H1 (cell line): ENCODE results near the gene CACNA1G. TPM values are rescaled to one million over a fixed set of nuclear protein-coding genes. Genes with fewer than 3 reads are reported as not detected.

Experiments used
- CTCF ChIA-PET: fragments of 300-600 bp; sonication (Branson Sonifier 250); formaldehyde crosslinking; loops from one replicate; lab custom pipeline; 2021; ENCODE audit not compliant: partially characterized antibody; lab: Charles Lee
- POLR2A ChIA-PET: fragments of 300-600 bp; sonication (Branson Sonifier 250); formaldehyde crosslinking; loops from one replicate; lab custom pipeline; 2021; ENCODE audit warnings: inconsistent platforms; ENCODE audit not compliant: partially characterized antibody; lab: Charles Lee
- DNase-seq, 2 experiments: peaks; one replicate each; pipeline versions ENCODE4 v3.0.0 to v3.0.0-alpha.2; 2010 to 2022; ENCODE audit warnings: low spot score in 2 of 2, low read depth in 1 of 2, mixed read lengths in 1 of 2
- FAIRE-seq: peaks from 2 replicates; lab custom pipeline; 2011; peaks lifted over from hg19 to GRCh38; lab: Jason Lieb, UNC
- H2AFZ ChIP-seq: 2 replicates; pipeline ENCODE4 v1.8.1; 2012; ENCODE audit warnings: low read length, inconsistent platforms
- H2AK5ac ChIP-seq: 2 replicates; pipeline ENCODE4 v1.6.1; 2013; ENCODE audit warnings: low read depth, low read length
- H2BK120ac ChIP-seq: replicated peaks from 2 replicates; pipeline ENCODE3; 2013; ENCODE audit warnings: low read depth, low read length, inconsistent platforms
- H2BK12ac ChIP-seq: 2 replicates; pipeline ENCODE4 v1.6.1; 2013; ENCODE audit warnings: low read depth, low read length
- H2BK15ac ChIP-seq: 2 replicates; pipeline ENCODE4 v1.6.1; 2013; ENCODE audit warnings: low read length
- H2BK20ac ChIP-seq: 2 replicates; pipeline ENCODE4 v1.6.1; 2013; ENCODE audit warnings: low read length
- H2BK5ac ChIP-seq: 2 replicates; pipeline ENCODE4 v1.6.1; 2013; ENCODE audit warnings: low read depth, low read length
- H3K14ac ChIP-seq: 2 replicates; pipeline ENCODE4 v1.6.1; 2013; ENCODE audit warnings: inconsistent platforms; ENCODE audit not compliant: insufficient read length
- H3K18ac ChIP-seq: 2 replicates; pipeline ENCODE4 v1.6.1; 2013; ENCODE audit warnings: low read length; ENCODE audit errors: extremely low read depth
- H3K23ac ChIP-seq: 2 replicates; pipeline ENCODE4 v1.6.1; 2013; ENCODE audit warnings: inconsistent platforms; ENCODE audit not compliant: insufficient read length
- H3K23me2 ChIP-seq: 2 replicates; pipeline ENCODE4 v1.6.1; 2013; ENCODE audit warnings: low read depth, low read length
- H3K27ac ChIP-seq: 2 replicates; pipeline ENCODE4 v1.6.1; 2011; ENCODE audit warnings: low read depth, low read length, inconsistent platforms
- H3K27me3 ChIP-seq, 4 experiments: replicated peaks in 1 of 4; 1 replicate in 1 of 4; 2 replicates in 3 of 4; pipeline versions ENCODE4 v1.6.1 to v1.8.1; 2011 to 2013; ENCODE audit warnings: low read length in 3 of 4, mild to moderate bottlenecking in 3 of 4, inconsistent platforms in 2 of 4, mixed read lengths in 2 of 4, moderate library complexity in 1 of 4; ENCODE audit not compliant: control insufficient read depth in 3 of 4, insufficient read depth in 3 of 4; ENCODE audit errors: extremely low read depth in 1 of 4
- H3K36me3 ChIP-seq, 4 experiments: 2 replicates each; pipeline versions ENCODE4 v1.6.1 to v1.8.1; 2011 to 2013; ENCODE audit warnings: mild to moderate bottlenecking in 4 of 4, low read length in 3 of 4, moderate library complexity in 2 of 4, control low read depth in 1 of 4, inconsistent platforms in 1 of 4; ENCODE audit not compliant: insufficient read depth in 4 of 4, control insufficient read depth in 2 of 4
- H3K4ac ChIP-seq: replicated peaks from 2 replicates; pipeline ENCODE3; 2013; ENCODE audit warnings: low read length, low read depth, mixed read lengths, inconsistent platforms; ENCODE audit not compliant: insufficient read length
- H3K4me1 ChIP-seq, 4 experiments: replicated peaks in 1 of 4; 1 replicate in 1 of 4; 2 replicates in 3 of 4; pipeline versions ENCODE4 v1.6.1 to v1.8.1; 2011 to 2013; ENCODE audit warnings: low read length in 3 of 4, inconsistent platforms in 2 of 4, mixed read lengths in 1 of 4; ENCODE audit not compliant: insufficient read depth in 4 of 4, control insufficient read depth in 3 of 4
- H3K4me2 ChIP-seq, 2 experiments: 2 replicates each; pipeline versions ENCODE4 v1.6.1 to v1.8.1; 2011 to 2013; ENCODE audit warnings: low read depth in 2 of 2, low read length in 2 of 2, control low read depth in 1 of 2, inconsistent platforms in 1 of 2, mild to moderate bottlenecking in 1 of 2; ENCODE audit not compliant: insufficient read depth in 1 of 2
- H3K4me3 ChIP-seq, 4 experiments: fragments of 200-600, 300-600 bp in 1 of 4; sonication (generic), shearing (Covaris generic), sonication (Bioruptor Twin) in 1 of 4; 2 replicates each; pipeline versions ENCODE4 v1.5.1 to v1.8.1; 2011 to 2016; ENCODE audit warnings: low read length in 4 of 4, low read depth in 3 of 4, control low read depth in 2 of 4, inconsistent platforms in 2 of 4, mild to moderate bottlenecking in 2 of 4, mixed read lengths in 1 of 4, moderate library complexity in 1 of 4; ENCODE audit not compliant: insufficient read depth in 2 of 4; ENCODE audit errors: extremely low read depth in 1 of 4
- H3K56ac ChIP-seq: replicated peaks from 2 replicates; pipeline ENCODE3; 2013; ENCODE audit warnings: low read depth, mild to moderate bottlenecking, mixed read lengths, low read length, inconsistent platforms; ENCODE audit not compliant: insufficient read length
- H3K79me1 ChIP-seq: 2 replicates; pipeline ENCODE4 v1.6.1; 2013; ENCODE audit warnings: low read depth, low read length, control low read depth
- H3K79me2 ChIP-seq, 2 experiments: 2 replicates each; pipeline versions ENCODE4 v1.6.1 to v1.8.1; 2012 to 2013; ENCODE audit warnings: low read length in 2 of 2, mild to moderate bottlenecking in 2 of 2, inconsistent platforms in 1 of 2; ENCODE audit not compliant: insufficient read depth in 2 of 2, control insufficient read depth in 1 of 2
- H3K9ac ChIP-seq, 4 experiments: replicated peaks in 1 of 4; 1 replicate in 1 of 4; 2 replicates in 3 of 4; pipeline versions ENCODE4 v1.6.1 to v1.8.1; 2011 to 2013; ENCODE audit warnings: low read depth in 3 of 4, low read length in 3 of 4, control low read depth in 2 of 4, mild to moderate bottlenecking in 2 of 4, moderate library complexity in 2 of 4, inconsistent platforms in 1 of 4; ENCODE audit errors: extremely low read depth in 1 of 4
- H3K9me3 ChIP-seq, 2 experiments: 2 replicates each; pipeline versions ENCODE4 v1.6.1 to v1.8.1; 2012 to 2013; ENCODE audit warnings: mild to moderate bottlenecking in 2 of 2, moderate library complexity in 2 of 2, control low read depth in 1 of 2, inconsistent platforms in 1 of 2, low read depth in 1 of 2, low read length in 1 of 2, mixed read lengths in 1 of 2; ENCODE audit not compliant: insufficient read depth in 2 of 2
- H4K20me1 ChIP-seq, 2 experiments: replicated peaks in 1 of 2; 2 replicates each; pipeline versions ENCODE3 to v1.8.1; 2011 to 2013; ENCODE audit warnings: inconsistent platforms in 2 of 2, low read length in 2 of 2, mild to moderate bottlenecking in 1 of 2; ENCODE audit not compliant: insufficient read depth in 2 of 2, control insufficient read depth in 1 of 2
- H4K5ac ChIP-seq: 2 replicates; pipeline ENCODE4 v1.6.1; 2013; ENCODE audit warnings: low read length, low read depth, mixed read lengths, inconsistent platforms; ENCODE audit not compliant: insufficient read length
- H4K8ac ChIP-seq: 2 replicates; pipeline ENCODE4 v1.8.0; 2013; ENCODE audit warnings: mild to moderate bottlenecking, moderate library complexity, low read length, inconsistent platforms; ENCODE audit not compliant: insufficient read depth; ENCODE audit errors: extremely low read depth
- H4K91ac ChIP-seq: replicated peaks from 2 replicates; pipeline ENCODE3; 2013; ENCODE audit warnings: low read length, mixed read lengths, inconsistent platforms; ENCODE audit not compliant: insufficient read length
- ATF2 ChIP-seq: IDR thresholded peaks from 2 replicates; pipeline ENCODE4 v1.6.1; 2012; ENCODE audit warnings: low read length, inconsistent platforms
- BRCA1 ChIP-seq: IDR thresholded peaks from 2 replicates; pipeline ENCODE4 v1.6.1; 2012; ENCODE audit warnings: low read depth, low read length, improper control_type of control experiment
- CBX8 ChIP-seq: fragments of 300-800, 300-1000 bp; sonication (generic); IDR thresholded peaks from 2 replicates; pipeline ENCODE4 v1.7.1; 2016; ENCODE audit warnings: low read depth, low read length, borderline replicate concordance
- E2F6 ChIP-seq: IDR thresholded peaks from 2 replicates; pipeline ENCODE4 v1.6.1; 2012; ENCODE audit warnings: inconsistent platforms
- JUN ChIP-seq: IDR thresholded peaks from 2 replicates; pipeline ENCODE4 v1.6.1; 2011; ENCODE audit warnings: low read depth, mild to moderate bottlenecking, improper control_type of control experiment, low read length
- POLR2A ChIP-seq, 2 experiments: IDR thresholded peaks; 1 replicate in 1 of 2; 2 replicates in 1 of 2; pipeline ENCODE4 v1.6.1; 2011; ENCODE audit warnings: low read depth in 2 of 2, low read length in 2 of 2, mild to moderate bottlenecking in 2 of 2; ENCODE audit errors: control extremely low read depth in 1 of 2
- RXRA ChIP-seq: IDR thresholded peaks from 2 replicates; pipeline ENCODE4 v1.6.1; 2011; ENCODE audit warnings: low read depth, mild to moderate bottlenecking, low read length, moderate library complexity; ENCODE audit not compliant: insufficient read depth
- SAP30 ChIP-seq: fragments of 300-600 bp; sonication (generic); IDR thresholded peaks from 2 replicates; pipeline ENCODE4 v1.7.1; 2012; ENCODE audit warnings: low read length, moderate library complexity, mild to moderate bottlenecking, inconsistent platforms; ENCODE audit not compliant: insufficient read depth, insufficient replicate concordance
- SIX5 ChIP-seq: IDR thresholded peaks from 2 replicates; pipeline ENCODE4 v1.6.1; 2011; ENCODE audit warnings: mild to moderate bottlenecking, low read depth, low read length
- TAF1 ChIP-seq: IDR thresholded peaks from 2 replicates; pipeline ENCODE4 v1.6.1; 2011; ENCODE audit warnings: mild to moderate bottlenecking, low read depth, low read length
- WGBS, 2 experiments: shearing (Covaris generic) in 1 of 2; methylation state at CpG; one replicate each; pipeline versions ENCODE4 v1.1.6 to v1.1.7; 2013 to 2015; ENCODE audit warnings: low lambda C conversion rate in 2 of 2, mixed read lengths in 2 of 2, inconsistent platforms in 1 of 2, low coverage in 1 of 2, missing lambda C conversion rate in 1 of 2; ENCODE audit not compliant: insufficient replicate concordance in 2 of 2, insufficient coverage in 1 of 2, insufficient read length in 1 of 2; ENCODE audit errors: extremely low coverage in 1 of 2, missing lambda C conversion rate in 1 of 2; 5-methylcytosine and 5-hydroxymethylcytosine counted together
- polyA plus RNA-seq, 7 experiments: library from polyadenylated mRNA; depleted of rRNA in 3 of 7; stranded (reverse) in 5 of 7; unstranded in 2 of 7; fragments of >200 nt in 5 of 7; fragments of 200-250 nt in 2 of 7; gene quantifications; 1 replicate in 5 of 7; 2 replicates in 1 of 7; 4 replicates in 1 of 7; pipeline versions ENCODE4 v1.2.1 to v1.2.3, GENCODE V29; 2011 to 2013; ENCODE audit warnings: missing spikeins in 2 of 7, mixed read lengths in 2 of 7
- total RNA-seq: library from RNA; stranded (reverse); fragmentation: NEBNext Ultra II Directional; extraction: Animal tissue kit (Norgen Biotek cat#: 25700); gene quantifications from 2 replicates; pipeline ENCODE4 v1.2.1, GENCODE V29; 2021
- TF ChIP-seq, protein P1 (sequence below): IDR thresholded peaks from 2 replicates; pipeline ENCODE4 v1.6.1; 2012; ENCODE audit warnings: inconsistent platforms

The CACNA1G gene
- total and polyA plus RNA-seq, 2 of the 8 experiments (the other 6 are each of a cell fraction or from before 2014, with no cell fraction given) = 2.9 to 4.9 TPM

DNA sequence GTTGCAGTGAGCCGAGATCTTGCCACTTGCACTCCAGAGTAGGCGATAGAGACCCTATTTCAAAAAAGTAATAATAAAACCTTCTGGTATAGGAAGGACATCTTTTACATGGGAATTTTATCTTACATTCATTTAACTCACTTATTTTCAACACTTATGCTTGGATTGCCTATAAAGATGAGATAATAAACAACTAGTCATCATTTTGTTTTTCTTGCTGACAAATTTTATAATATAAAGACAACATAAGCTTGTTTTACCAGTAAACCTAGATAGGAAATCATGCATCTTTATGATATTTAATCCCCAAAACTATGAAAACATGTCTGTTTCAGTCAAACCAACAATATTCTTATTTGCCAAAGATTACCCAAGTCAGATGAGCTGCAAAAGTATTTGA is 91.1 kb downstream of the CACNA1G start:
- Histone ChIP-seq H2BK12ac (no peak overlapping the region), H2AFZ (no peak overlapping the region), H3K4ac (no peak overlapping the region), H3K4me2 (no peak overlapping the region), H3K9ac (no peak overlapping the region), H2BK120ac (no peak overlapping the region), H4K5ac (no peak overlapping the region), H3K36me3 (no peaks in the 10 kb centered on the region), H2AK5ac (no peak overlapping the region), H2BK20ac (no peak overlapping the region), H3K23me2 (no peaks in the 10 kb centered on the region), H3K4me1 (no peaks in the 10 kb centered on the region), H3K23ac (no peak overlapping the region), H3K56ac (no peak overlapping the region), H3K27me3 (no peaks in the 10 kb centered on the region), H4K8ac (no peak overlapping the region), H2BK15ac (no peak overlapping the region), H4K20me1 (no peaks in the 10 kb centered on the region), H4K91ac (no peak overlapping the region), H2BK5ac (no peak overlapping the region), H3K79me2 (no peaks in the 10 kb centered on the region), H3K18ac (no peak overlapping the region), H3K79me1 (no peaks in the 10 kb centered on the region), H3K4me3 (no peak overlapping the region), H3K9me3 (no peaks in the 10 kb centered on the region; a peak in 1 of 4 replicates), H3K14ac (no peak overlapping the region), H3K27ac (no peak overlapping the region)
- ChIA-PET POLR2A (interaction anchor here (1.0 to 1.3 kb wide), 2 partner anchors 15 to 22 kb away, joined by 3 read pairs; no protein-coding TSS in a partner anchor), CTCF (interaction anchor here (1.1 to 5.3 kb wide), 7 partner anchors 7 to 43 kb away, joined by 3 to 26 read pairs (median 10); no protein-coding TSS in a partner anchor)
- DNase-seq (no peak), FAIRE-seq (no peak)
- 95% methylated on average over 2 of the region's 2 CpGs; no CpG with 5 or more reads in 1 of the 2 experiments for WGBS, 2 experiments
- no peak for TF ChIP-seq ATF2
- TF ChIP-seq, protein P1, sequence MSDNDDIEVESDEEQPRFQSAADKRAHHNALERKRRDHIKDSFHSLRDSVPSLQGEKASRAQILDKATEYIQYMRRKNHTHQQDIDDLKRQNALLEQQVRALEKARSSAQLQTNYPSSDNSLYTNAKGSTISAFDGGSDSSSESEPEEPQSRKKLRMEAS = no peak
- no peak for TF ChIP-seq TAF1
- no peak for TF ChIP-seq BRCA1
- TF ChIP-seq POLR2A (IDR thresholded peaks at IDR 0.05; ENCODE audit: control extremely low read depth in 1 of 2, low read depth in 2 of 2, low read length in 2 of 2) = no peak
- no peak for TF ChIP-seq SAP30
- TF ChIP-seq SIX5 = no peak
- no peak for TF ChIP-seq JUN
- no peak for TF ChIP-seq RXRA
- TF ChIP-seq CBX8 = no peak
- no peak for TF ChIP-seq E2F6
